Left colon (tissue), 2 donors: ENCODE results near the gene MIB2. TPM values are rescaled to one million over a fixed set of nuclear protein-coding genes. Genes with fewer than 3 reads are reported as not detected.

Experiments used
- ATAC-seq: fragments of 200-7000 bp; cut with Tn5 transposase; one replicate; pipeline ENCODE4 v1.9.1; 2020; ENCODE audit warnings: mild to moderate bottlenecking, moderate library complexity
- DNase-seq, 2 donors: peaks; one replicate each; pipeline ENCODE4 v3.0.0-alpha.2; 2020
- intact Hi-C, 2 donors: fragments of 100-400 bp; cut with DNase I in 1 of 2; cut with micrococcal nuclease in 1 of 2; formaldehyde crosslinking; loops; one replicate each; pipeline versions ENCODE4 v1.11.2 to v1.14.0; 2022; cut with DNase I, micrococcal nuclease
- total RNA-seq, 2 donors: library from RNA; stranded (reverse); fragmentation: NEBNext Ultra II Directional; extraction: Animal tissue kit (Norgen Biotek cat#: 25700); gene quantifications; one replicate each; pipeline ENCODE4 v1.2.1, GENCODE V29; 2021
- donor health status: DM: no; HTN: no; CAD: no.
- donor health status: DM: yes; HTN: yes; CAD: no.

The MIB2 gene
- total RNA-seq, 2 donors from 2014 or later: 84.8 to 86.1 TPM

DNA sequence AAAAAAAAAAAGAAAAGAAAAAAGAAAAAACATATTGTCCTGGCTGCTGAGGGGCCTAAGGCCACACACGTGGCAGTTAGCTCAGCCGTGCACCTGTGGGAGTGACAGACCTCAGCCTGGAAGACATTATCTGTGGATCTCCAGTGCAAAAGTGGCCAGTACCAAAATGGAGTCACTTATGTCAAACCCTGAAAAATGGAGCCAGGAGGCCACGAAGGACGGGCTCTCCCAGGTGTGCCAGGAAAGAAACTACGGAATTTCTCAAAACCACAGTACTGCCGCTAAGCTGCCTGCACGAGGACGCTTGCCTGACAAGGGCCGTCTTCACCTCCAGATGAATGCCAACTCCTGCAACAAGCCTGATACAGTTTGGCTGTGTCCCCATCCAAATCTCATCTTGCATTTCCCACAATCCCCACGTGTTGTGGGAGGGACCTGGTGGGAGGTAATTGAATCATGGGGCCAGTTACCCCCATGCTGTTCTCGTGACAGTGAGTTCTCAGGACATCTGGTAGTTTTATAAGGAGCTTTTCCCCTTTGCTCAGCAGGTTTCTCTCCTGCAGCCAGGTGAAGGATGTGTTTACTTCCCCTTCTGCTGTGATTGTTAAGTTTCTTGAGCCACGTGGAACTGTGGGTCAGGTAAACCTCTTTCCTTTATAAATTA is 5.3 kb upstream of the MIB2 start:
- DNase-seq: no peak
- intact Hi-C loops: no loop called here
- ATAC-seq: no peak

DNA sequence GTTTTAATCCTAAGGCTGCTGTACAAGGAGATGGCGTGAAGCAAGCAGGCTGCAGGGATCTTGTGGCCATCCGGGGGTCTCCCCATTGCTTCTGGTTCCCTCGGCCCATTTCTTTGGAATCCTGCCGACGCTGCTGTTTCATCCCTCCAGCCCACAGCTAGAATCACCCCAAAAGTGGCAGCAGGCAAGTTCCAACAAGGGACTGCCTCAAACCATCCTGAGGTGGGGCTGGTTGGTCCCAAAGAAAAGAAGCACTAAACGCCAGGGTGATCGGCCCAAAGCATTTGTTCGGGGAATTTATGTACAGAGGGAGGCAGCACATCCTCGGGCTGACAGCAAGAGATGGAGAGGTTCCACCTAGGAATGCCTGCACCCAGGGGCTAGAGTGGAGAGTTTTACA is 4.5 kb upstream of the MIB2 start:
- intact Hi-C loops: no loop called here
- DNase-seq: no peak
- ATAC-seq: no peak

DNA sequence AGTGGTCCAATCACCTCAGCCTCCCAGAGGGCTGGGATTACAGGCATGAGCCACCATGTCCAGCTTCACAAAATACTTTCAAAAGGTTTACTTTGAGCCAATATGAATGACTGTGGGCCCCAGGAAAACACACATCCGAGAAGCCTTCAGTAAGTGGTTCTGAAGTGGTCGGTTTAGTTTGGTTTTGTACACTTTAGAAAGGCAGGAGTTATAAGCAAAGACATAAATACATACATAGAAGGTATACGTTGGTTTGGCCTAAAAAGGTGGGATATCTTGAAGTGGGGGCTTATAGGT is 3.2 kb upstream of the MIB2 start:
- ATAC-seq (no peak), DNase-seq (no peak)
- intact Hi-C loops: no loop called here

DNA sequence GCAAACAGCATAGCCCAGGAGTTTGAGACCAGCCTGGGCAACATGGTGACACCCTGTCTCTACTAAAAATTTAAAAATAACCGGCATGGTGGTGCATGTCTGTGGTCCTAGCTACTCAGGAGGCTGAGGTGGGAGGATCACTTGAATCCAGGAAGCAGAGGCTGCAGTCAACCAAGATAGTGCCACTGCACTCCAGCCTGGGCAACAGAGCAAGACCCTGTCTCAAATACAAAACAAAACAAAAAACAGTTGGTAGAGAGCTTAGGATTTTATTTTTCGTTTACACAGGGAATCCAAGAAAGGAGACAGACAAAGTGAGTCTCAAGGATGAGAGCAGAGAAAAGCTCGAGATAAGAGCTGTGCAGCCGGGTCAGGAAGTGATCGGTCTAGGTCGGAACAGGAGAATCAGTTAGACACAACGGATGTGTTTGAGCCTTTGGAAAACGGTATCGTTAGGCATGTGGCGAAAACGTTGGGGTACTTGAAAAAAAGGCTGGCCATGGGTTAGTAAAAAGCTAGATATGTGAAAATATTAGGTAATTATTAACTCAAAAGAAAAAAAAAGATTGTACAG is 1.7 kb upstream of the MIB2 start:
- ATAC-seq: no peak
- intact Hi-C loops: no loop called here
- DNase-seq: no peak

DNA sequence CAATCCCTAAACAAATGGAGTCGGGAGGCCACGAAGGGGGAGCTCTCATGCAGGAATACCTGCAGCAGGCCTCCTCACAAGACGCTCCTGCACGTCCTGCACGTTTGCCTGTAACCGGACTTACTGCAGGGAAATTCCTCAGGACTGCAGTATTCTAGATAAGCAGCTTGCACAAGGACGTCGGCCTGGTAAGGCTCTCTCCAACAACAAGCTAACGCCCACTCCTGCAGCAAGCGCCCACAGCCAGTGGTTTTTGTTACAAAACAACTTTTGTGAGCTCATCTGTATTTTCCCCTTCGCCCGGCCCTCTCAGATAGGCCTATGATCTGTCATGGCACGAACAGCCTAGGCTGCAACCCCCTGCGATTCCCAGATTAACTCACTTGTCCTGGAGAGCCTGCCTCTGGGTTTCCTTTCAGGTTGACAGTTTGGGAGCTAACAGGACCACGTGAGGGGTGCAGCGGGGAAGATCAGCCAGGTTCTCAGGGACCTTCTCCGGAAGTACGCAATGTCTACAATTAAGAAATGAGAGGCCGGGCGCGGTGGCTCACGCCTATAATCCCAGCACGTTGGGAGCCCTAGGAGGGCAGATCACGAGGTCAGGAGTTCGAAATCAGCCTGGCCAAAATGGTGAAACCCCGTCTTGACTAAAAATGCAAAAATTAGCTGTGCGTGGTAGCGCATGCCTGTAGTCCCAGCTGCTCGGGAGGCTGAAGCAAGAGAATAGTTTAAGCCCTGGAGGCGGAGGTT is 921 bp upstream of the MIB2 start:
- intact Hi-C loops: no loop called here
- DNase-seq (peak; percentile 24 to 66), ATAC-seq (peak; percentile 25)

DNA sequence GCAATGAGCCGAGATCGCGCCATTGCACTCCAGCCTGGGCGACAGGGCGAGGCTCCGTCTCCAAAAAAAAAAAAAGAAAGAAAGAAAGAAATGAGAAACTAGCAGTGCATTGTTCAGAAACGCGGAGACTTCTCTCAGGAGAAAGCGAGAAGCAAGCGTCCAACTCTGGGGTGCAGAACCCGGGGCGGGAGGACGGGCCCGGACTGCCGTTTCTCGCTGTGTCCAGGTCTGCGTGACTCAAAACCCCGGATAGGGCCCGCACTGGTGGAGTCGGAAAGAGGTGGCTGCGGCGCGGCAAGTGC is 395 bp upstream of the MIB2 start:
- intact Hi-C loops: no loop called here
- ATAC-seq: no peak
- DNase-seq: no peak

DNA sequence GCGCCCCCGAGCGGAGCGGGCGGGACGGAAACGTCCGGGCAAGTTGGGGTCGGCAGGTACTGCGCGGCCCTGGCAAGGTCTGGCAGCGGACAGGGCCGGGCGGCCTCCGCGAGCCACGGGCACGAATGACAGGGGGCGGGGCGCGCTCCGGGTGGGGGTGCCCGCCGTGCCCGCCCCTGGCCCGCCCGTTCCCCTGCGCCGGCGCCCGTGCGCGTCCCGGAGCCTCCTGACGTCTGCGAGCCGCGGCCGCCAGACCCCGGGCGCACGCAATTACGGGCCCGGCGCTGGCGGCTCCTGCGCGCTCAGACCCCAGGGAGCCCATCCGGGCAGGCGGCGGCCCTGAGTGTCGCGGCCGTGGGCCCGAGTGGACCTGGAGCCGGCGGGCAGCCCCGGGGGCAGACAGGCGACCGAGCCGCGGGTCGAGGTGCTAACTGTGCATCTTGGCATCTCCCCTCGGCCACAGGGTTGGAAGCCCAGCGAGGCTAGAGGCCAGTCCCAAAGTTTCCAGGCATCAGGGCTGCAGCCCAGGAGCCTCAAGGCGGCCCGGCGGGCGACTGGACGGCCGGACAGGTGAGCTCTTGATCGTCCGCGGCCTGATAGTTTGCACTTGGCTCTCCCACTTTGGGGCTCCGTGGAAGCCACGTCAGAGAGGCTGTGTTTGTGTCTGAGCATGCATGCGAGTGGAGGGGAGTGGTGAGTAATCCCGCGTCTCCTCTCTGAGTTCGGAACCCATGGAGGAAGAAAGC is 918 bp downstream of the MIB2 start:
- ATAC-seq (peak; percentile 50), DNase-seq (peak; percentile 48 to 76)
- intact Hi-C loops: no loop called here

DNA sequence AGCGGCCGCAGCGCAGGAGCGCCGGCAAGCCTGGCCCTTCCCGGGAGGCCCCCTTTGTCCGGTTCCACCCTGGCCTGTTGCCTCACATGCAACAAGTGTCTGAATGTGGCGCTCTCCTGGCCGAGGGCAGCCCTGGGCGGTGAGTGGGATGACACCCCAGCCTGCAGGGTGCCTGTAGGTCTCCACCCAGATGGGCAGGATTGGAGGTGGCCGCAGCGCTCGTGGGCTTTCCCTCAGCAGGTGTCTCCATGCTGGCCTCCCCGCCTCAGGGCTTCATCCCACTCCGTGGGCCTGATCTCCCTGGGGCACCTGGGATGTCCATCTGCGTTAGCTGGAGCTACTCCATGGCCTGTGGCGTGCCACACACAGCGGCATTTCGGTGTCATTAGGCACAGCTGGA is 1.5 kb downstream of the MIB2 start:
- ATAC-seq: no peak
- intact Hi-C loops: no loop called here
- peak; percentile 27 to 30 for DNase-seq

DNA sequence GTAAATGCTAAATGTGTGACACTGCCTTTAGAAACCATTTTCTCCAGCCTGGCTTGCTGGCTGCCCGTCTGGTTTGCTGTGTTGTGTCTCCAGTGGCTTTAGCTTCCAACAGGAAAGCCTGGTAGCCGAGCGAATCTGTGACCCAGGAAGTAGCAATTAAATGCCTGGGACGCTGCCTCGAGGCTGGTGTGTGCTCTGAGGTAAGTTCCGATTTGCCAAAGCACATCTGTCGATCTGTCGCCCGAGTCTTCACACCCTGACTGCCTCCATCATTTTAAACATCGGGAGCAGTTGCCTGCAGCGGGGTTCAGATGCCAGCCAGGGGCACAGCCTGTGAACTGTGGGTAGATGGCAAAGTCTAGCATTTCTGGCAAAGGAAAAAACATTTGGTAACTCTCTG is 2.2 kb downstream of the MIB2 start:
- intact Hi-C loops: no loop called here
- no peak for DNase-seq
- no peak for ATAC-seq

DNA sequence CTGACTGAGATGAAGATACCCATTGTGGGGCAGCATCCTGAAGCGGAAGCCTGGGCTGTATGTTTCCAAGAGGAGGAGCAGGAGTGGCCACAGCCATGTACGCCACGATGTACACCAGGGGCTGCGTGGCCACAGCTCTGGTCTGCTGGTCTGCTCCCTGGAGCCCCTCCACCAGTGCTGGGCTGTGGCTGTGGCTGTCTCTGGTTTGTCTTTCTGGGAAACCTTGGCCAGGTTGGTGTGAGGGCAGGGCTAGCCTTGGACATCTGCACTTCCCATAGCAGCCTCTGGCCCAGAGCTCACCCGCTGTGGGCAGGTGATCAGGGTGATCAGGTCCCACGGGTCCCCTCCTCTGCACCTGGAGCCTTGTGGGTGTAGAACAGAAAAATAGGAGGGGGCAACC is 2.6 kb downstream of the MIB2 start:
- intact Hi-C loops: no loop called here
- DNase-seq (peak in 1 of 2 donors; percentile 22), ATAC-seq (no peak)

DNA sequence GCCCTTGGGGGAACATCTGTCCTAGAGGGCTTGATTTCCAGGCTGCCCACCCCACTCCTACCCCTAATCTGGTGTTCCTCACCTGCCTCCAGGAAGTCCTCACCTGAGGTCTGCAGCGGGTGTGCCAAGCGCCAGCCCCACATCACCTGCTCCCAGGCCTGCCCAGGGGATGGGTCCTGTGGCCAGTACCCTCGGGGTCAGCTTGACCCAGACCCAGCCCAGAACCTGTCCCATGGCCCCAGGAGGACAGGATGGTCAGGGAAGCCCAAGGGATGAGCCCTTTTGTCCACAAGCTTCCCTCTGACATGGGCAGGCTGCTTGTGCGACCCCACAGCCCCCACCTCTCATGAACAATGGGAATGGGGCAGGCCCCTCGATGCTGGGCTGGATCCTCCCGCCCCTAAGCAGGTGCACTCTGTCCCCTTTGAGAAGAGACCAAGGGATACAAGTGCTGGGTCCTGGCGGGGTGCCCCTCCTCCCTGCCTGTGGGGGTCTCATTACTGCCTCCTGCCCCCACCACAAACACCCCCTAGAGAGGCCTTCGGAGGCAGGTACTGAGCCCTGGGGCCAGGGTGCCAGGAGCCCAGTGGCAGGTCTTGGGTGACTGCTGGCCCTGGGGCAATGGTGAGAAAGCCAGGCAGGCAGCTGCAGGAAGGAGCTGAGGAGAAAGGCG is 3.2 kb downstream of the MIB2 start:
- ATAC-seq (no peak), DNase-seq (peak in 1 of 2 donors; percentile 26)
- intact Hi-C loops: no loop called here

DNA sequence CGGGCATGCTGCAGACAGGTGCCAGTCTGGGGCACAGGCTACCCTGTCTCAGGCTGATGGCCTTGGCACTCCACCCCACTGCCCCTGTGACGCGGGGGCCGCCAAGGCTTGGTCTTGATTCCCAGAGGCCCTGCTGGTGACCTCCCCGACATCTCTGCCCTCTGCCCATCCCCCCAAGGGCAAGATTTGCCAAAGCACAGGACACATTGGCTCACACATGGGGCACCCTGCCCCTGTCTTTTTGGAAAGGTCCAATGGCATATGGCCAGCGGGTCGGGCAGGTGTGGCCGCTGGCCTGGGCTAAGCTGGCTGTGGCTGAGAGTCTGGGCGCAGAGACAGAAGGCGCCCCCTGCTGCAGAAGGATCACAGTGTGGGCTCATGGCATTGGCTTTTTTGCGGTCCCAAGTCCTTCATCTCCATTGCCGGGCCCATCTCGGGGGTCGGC is 4.6 kb downstream of the MIB2 start:
- DNase-seq: peak in 1 of 2 donors; percentile 24
- intact Hi-C loops: no loop called here
- no peak for ATAC-seq

DNA sequence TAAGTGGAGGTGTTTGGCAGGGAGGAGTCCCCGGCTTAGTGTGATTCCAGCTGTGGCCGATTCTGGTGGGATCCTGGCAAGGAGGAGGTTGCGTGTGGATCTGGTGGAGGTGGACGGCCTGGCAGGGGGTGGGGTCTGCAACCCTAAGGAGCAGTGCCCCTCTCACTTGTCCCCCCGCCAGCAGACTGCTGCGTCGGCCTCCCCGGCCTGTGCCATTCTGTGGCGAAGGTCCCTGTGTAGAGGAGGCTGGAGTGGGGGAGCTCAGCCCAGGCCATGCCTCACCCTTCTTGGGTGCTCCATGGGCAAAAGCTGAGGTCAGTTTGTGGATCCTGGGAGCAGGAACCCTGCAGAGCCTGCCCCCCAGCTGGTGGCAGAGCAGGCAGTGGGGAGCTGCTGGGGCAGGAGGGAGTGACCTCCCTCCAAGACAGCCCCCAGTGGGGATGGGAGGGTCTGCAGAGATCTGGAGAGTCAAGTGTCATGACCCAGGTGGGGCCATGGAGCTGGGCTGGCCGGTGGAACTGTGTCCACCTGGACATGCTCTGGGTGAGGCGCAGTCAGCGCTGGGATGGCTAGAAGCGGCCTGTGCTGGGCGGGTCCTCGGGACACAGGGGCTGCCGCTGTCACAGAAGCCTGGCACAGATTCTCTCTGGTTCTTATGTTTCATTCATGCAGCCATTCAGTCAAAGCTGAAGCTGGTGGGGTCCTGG is 5.3 kb downstream of the MIB2 start:
- intact Hi-C loops: no loop called here
- DNase-seq (peak in 1 of 2 donors; percentile 21), ATAC-seq (no peak)

DNA sequence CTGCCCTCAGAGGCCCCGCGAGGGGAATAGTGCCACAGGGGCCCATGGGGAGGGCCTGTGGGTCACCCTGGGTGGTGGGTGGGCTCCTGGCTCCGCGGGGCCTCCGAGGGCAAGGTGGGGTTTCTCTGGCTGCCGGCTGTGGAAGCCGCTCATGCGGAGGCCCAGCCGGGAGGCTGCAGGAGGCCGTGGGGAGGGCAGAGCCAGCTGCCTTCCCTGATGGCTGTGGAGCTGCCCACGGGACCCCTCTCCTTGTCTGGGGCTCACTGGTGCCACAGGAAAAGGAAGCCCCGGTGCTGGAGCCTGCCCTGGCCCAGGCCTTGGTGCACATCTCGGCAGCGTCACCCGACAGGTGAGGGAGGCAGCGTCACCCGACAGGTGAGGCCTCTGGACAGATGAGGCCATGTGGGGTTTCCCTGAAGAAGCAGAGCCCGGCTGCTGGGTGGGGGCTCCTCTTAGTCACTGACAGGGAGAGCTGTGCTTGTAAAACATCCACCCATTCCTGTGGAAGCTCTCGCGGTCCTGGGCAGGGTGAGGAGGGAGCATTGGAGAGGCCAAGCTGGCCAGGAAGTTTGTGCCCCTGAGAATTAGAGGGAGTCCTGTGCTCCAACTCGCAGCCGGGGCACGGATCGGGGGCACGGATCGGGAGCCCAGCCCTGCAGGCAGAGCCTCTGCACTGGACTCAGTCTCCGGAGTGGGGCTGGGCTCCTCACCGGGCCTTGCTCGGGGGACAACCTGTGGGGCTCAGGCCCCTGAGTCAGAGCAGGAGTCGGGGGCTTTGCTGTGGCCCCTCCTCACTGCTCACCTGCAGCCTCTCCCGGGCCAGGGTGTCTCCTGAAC is 6.1 kb downstream of the MIB2 start:
- ATAC-seq (no peak), DNase-seq (peak in 1 of 2 donors; percentile 23)
- intact Hi-C loops: no loop called here

DNA sequence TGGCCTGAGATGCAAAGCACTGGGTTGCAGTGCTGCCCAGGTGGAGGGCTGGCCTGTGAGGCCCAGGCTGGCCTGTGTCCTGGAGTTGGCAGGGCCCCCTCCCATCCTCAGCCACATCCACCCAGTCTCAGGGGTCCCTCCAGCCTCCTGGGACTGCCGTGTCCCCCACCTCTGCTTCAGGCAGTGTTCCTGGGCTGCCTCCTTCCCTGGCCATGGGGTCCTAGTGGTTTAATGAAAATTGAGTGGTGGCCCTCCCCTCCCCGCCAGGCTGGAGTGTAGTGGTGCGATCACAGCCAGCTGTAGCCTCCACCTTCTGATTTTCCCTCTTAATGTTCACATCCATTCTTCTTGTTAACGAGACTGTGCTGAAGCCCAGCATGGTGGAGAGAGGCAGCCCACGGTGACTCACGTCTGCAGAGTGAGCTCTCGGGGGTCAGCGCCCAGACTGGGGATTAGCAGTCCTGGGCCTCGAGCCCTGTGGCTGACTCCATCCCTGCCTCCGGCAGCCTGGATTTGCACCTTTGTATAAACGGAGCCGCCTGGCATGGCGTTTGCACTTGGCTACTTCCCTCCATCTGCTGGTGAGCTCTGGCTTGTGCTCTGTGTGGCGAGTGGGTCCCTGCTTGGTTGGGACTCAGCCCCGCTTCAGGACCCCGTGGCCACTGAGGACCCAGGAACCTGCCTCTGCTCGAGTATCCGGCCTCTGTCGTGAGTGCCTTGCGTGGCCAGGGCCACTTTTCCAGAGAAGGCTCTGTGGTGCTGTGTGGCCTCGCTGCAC is 6.9 kb downstream of the MIB2 start:
- intact Hi-C loops: no loop called here

DNA sequence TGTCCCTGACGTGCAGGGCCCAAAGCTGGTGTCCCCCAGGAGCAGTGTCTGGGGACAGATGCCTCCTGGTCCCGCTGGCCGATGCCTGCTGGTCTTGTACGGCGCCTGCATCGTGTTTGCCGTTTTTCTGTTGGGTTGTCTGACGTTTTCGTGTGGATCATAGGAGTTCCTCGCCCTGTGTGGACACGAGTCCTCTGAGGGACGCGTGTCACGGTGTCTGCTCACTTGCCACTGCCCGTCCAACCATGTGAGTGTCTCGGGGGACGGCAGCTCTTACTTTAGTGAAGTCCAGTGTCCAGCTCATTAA is 7.4 kb downstream of the MIB2 start:
- intact Hi-C loops: no loop called here
- no peak for ATAC-seq
- peak in 1 of 2 donors; percentile 14 for DNase-seq

More for the DNA sequence above, 6.9 kb downstream of the MIB2 start:
- ATAC-seq (no peak), DNase-seq (peak in 1 of 2 donors; percentile 23)

DNA sequence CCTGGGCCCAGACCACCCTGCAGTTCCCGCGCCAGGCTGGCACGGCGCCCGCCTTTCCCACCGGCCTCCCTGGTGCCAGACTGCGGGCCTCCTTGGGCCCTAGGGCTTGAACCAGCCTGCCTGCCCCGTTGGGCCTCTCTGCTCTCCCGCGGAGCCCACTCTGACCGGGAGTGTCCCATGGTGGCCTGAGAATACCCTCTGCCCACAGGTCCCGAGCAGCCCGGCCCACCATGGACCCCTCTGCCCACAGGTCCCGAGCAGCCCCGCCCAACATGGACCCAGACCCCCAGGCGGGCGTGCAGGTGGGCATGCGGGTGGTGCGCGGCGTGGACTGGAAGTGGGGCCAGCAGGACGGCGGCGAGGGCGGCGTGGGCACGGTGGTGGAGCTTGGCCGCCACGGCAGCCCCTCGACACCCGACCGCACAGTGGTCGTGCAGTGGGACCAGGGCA is 7.9 kb downstream of the MIB2 start:
- ATAC-seq (no peak), DNase-seq (peak in 1 of 2 donors; percentile 23)
- intact Hi-C loops: no loop called here
